GM18519 (cell line): ENCODE data around the gene MIPOL1.
"Not testable (repeated sequence)": the region's sequence is repeated elsewhere in the genome, so short reads cannot be mapped to it uniquely, and the experiment has no call there.

Source experiments
- ATAC-seq: cut with Tn5 transposase; IDR thresholded peaks from one replicate; pipeline ENCODE4 v1.9.1; 2021; ENCODE audit warnings: mild to moderate bottlenecking, moderate library complexity; ENCODE audit not compliant: unreplicated experiment, low FRiP score

Gene MIPOL1

GRCh38 chr14:37437490-37437889 is 239.8 kb downstream of the MIPOL1 start:
- no peak for ATAC-seq

- ATAC-seq, result no peak
Measured at GRCh38 chr14:37438444-37438843, 240.7 kb downstream of the MIPOL1 start.

- ATAC-seq, result no peak
Measured at GRCh38 chr14:37443461-37443860, 245.7 kb downstream of the MIPOL1 start.

- no peak for ATAC-seq
Measured at GRCh38 chr14:37447883-37448391, 250.2 kb downstream of the MIPOL1 start.

GRCh38 chr14:37452323-37452722 is 254.6 kb downstream of the MIPOL1 start:
- no peak for ATAC-seq

- ATAC-seq, result no peak
Measured at GRCh38 chr14:37453985-37454384, 256.2 kb downstream of the MIPOL1 start.

GRCh38 chr14:37457334-37457733 is 259.6 kb downstream of the MIPOL1 start:
- ATAC-seq, result no peak

GRCh38 chr14:37462426-37462825 is 264.7 kb downstream of the MIPOL1 start:
- ATAC-seq, result not testable (repeated sequence)

GRCh38 chr14:37464192-37464858 is 266.6 kb downstream of the MIPOL1 start:
- ATAC-seq, result no peak

GRCh38 chr14:37466003-37466622 is 268.4 kb downstream of the MIPOL1 start:
- ATAC-seq, result no peak

- ATAC-seq, result no peak
Measured at GRCh38 chr14:37466623-37467088, 268.9 kb downstream of the MIPOL1 start.

GRCh38 chr14:37469650-37470049 is 271.9 kb downstream of the MIPOL1 start:
- ATAC-seq, result no peak

- ATAC-seq, result no peak
Measured at GRCh38 chr14:37470251-37470650, 272.5 kb downstream of the MIPOL1 start.

GRCh38 chr14:37472906-37473305 is 275.2 kb downstream of the MIPOL1 start:
- ATAC-seq, result no peak

- no peak for ATAC-seq
Measured at GRCh38 chr14:37474191-37474590, 276.5 kb downstream of the MIPOL1 start.

- no peak for ATAC-seq
Measured at GRCh38 chr14:37480446-37481290, 282.9 kb downstream of the MIPOL1 start.

- no peak for ATAC-seq
Measured at GRCh38 chr14:37482428-37482827, 284.7 kb downstream of the MIPOL1 start.

- no peak for ATAC-seq
Measured at GRCh38 chr14:37483672-37484071, 285.9 kb downstream of the MIPOL1 start.

- ATAC-seq, result no peak
Measured at GRCh38 chr14:37490607-37491006, 292.9 kb downstream of the MIPOL1 start.

GRCh38 chr14:37491076-37491475 is 293.3 kb downstream of the MIPOL1 start:
- ATAC-seq, result no peak

GRCh38 chr14:37493606-37494005 is 295.9 kb downstream of the MIPOL1 start:
- ATAC-seq, result no peak
